Hepatocyte (in vitro differentiated cells): ENCODE data around the gene ZNF841.

ENCODE experiments used
- CTCF ChIP-seq: fragments of 200-600 bp; sonication (generic); IDR thresholded peaks from 2 replicates; pipeline ENCODE4 v1.5.1; 2016; ENCODE audit warnings: antibody characterized with exemption, mild to moderate bottlenecking; ENCODE audit not compliant: poor library complexity
- EZH2 ChIP-seq: fragments of 200-600 bp; sonication (generic); IDR thresholded peaks from 2 replicates; pipeline ENCODE4 v1.6.1; 2016; ENCODE audit warnings: antibody characterized with exemption, mild to moderate bottlenecking, borderline replicate concordance

- TF ChIP-seq CTCF: no peak
- TF ChIP-seq EZH2: no peak
Observed at GRCh38 chr19:52102782-52103181, 7.2 kb upstream of the ZNF841 start.
